CD14-positive monocyte (primary cell): ENCODE results near the gene IGF1. TPM values are rescaled to one million over a fixed set of nuclear protein-coding genes. Genes with fewer than 3 reads are reported as not detected.

Source experiments
- DNase-seq, 3 donors: peaks; one replicate each; pipeline ENCODE4 v3.0.0-alpha.2; 2011 to 2022
- H2AFZ ChIP-seq: 2 replicates; pipeline ENCODE4 v1.6.0; 2012; ENCODE audit warnings: mild to moderate bottlenecking, low read depth, low read length, inconsistent platforms; ENCODE audit not compliant: insufficient read depth, poor library complexity, severe bottlenecking
- H3K27ac ChIP-seq, 2 donors: 1 replicate in 1 of 2; 2 replicates in 1 of 2; pipeline ENCODE4 v1.5.1; 2012 to 2013; ENCODE audit warnings: low read length in 2 of 2, control low read depth in 1 of 2, inconsistent platforms in 1 of 2, low read depth in 1 of 2, mild to moderate bottlenecking in 1 of 2
- H3K27me3 ChIP-seq, 2 donors: one replicate each; pipeline versions ENCODE4 v1.6.0 to v1.6.1; 2011 to 2013; ENCODE audit warnings: low read length in 2 of 2; ENCODE audit not compliant: control insufficient read depth in 2 of 2, insufficient read depth in 2 of 2
- H3K36me3 ChIP-seq, 2 donors: replicated peaks in 1 of 2; 1 replicate in 1 of 2; 2 replicates in 1 of 2; pipeline versions ENCODE4 v1.5.1 to v1.6.1; 2012 to 2013; ENCODE audit warnings: low read length in 2 of 2, control low read depth in 1 of 2, inconsistent platforms in 1 of 2, mild to moderate bottlenecking in 1 of 2; ENCODE audit not compliant: insufficient read depth in 2 of 2, control insufficient read depth in 1 of 2
- H3K4me1 ChIP-seq, 2 donors: 1 replicate in 1 of 2; 2 replicates in 1 of 2; pipeline versions ENCODE4 v1.5.1 to v1.6.1; 2012 to 2013; ENCODE audit warnings: low read length in 2 of 2, control low read depth in 1 of 2, inconsistent platforms in 1 of 2, mild to moderate bottlenecking in 1 of 2, moderate library complexity in 1 of 2; ENCODE audit not compliant: insufficient read depth in 2 of 2, control insufficient read depth in 1 of 2
- H3K4me2 ChIP-seq: replicated peaks from 2 replicates; pipeline ENCODE3; 2012; ENCODE audit warnings: low read length, moderate library complexity, mild to moderate bottlenecking; ENCODE audit not compliant: poor library complexity, severe bottlenecking; ENCODE audit errors: extremely low read depth
- H3K4me3 ChIP-seq, 3 experiments: fragments of 200-600 bp in 1 of 3; sonication (generic) in 1 of 3; replicated peaks in 1 of 3; 1 replicate in 2 of 3; 2 replicates in 1 of 3; pipeline ENCODE4 v1.5.1; 2011 to 2013; ENCODE audit warnings: low read length in 3 of 3, mild to moderate bottlenecking in 3 of 3, control low read depth in 2 of 3, low read depth in 2 of 3, inconsistent platforms in 1 of 3, moderate library complexity in 1 of 3
- H3K79me2 ChIP-seq: 2 replicates; pipeline ENCODE4 v1.6.0; 2012; ENCODE audit warnings: mild to moderate bottlenecking, control low read depth, inconsistent platforms, low read length, moderate library complexity; ENCODE audit not compliant: insufficient read depth
- H3K9ac ChIP-seq: 2 replicates; pipeline ENCODE4 v1.6.0; 2017; ENCODE audit warnings: low read length, mild to moderate bottlenecking; ENCODE audit not compliant: insufficient read depth, poor library complexity, severe bottlenecking
- H3K9me3 ChIP-seq, 2 donors: replicated peaks in 1 of 2; 1 replicate in 1 of 2; 2 replicates in 1 of 2; pipeline versions ENCODE4 v1.5.1 to v1.6.1; 2012 to 2013; ENCODE audit warnings: low read length in 2 of 2, control low read depth in 1 of 2; ENCODE audit not compliant: control insufficient read depth in 1 of 2, insufficient read depth in 1 of 2
- H4K20me1 ChIP-seq: 2 replicates; pipeline ENCODE4 v1.6.0; 2012; ENCODE audit warnings: mild to moderate bottlenecking, low read length, control low read depth, moderate library complexity; ENCODE audit not compliant: insufficient read depth
- H3K27ac Mint-ChIP-seq, 7 donors: one replicate each; pipeline ENCODE4 v1.8.0; 2020; ENCODE audit warnings: mild to moderate bottlenecking in 7 of 7, mixed read lengths in 7 of 7, moderate library complexity in 6 of 7, inconsistent platforms in 2 of 7
- H3K27me3 Mint-ChIP-seq, 3 donors: one replicate each; pipeline ENCODE4 v1.8.0; 2021 to 2022; ENCODE audit warnings: low read depth in 3 of 3, mild to moderate bottlenecking in 3 of 3, mixed read lengths in 3 of 3, moderate library complexity in 3 of 3, inconsistent platforms in 1 of 3
- H3K36me3 Mint-ChIP-seq, 2 donors: one replicate each; pipeline ENCODE4 v1.8.0; 2020; ENCODE audit warnings: mixed read lengths in 2 of 2, inconsistent platforms in 1 of 2, mild to moderate bottlenecking in 1 of 2
- H3K4me1 Mint-ChIP-seq: one replicate; pipeline ENCODE4 v1.8.0; 2020; ENCODE audit warnings: mild to moderate bottlenecking, mixed read lengths
- H3K4me3 Mint-ChIP-seq, 2 donors: one replicate each; pipeline ENCODE4 v1.8.0; 2020; ENCODE audit warnings: mild to moderate bottlenecking in 2 of 2, mixed read lengths in 2 of 2, moderate library complexity in 1 of 2
- H3K9me3 Mint-ChIP-seq, 7 donors: one replicate each; pipeline ENCODE4 v1.8.0; 2020 to 2022; ENCODE audit warnings: mixed read lengths in 7 of 7, mild to moderate bottlenecking in 6 of 7, moderate library complexity in 6 of 7, inconsistent platforms in 2 of 7
- CTCF ChIP-seq: fragments of 200-600 bp; IDR thresholded peaks from one replicate; pipeline ENCODE4 v1.8.0; 2022; ENCODE audit warnings: antibody characterized with exemption, mild to moderate bottlenecking
- WGBS: methylation state at CpG from one replicate; pipeline ENCODE4 v1.1.5; 2013; ENCODE audit warnings: missing lambda C conversion rate; ENCODE audit not compliant: insufficient coverage; 5-methylcytosine and 5-hydroxymethylcytosine counted together
- intact Hi-C, 2 donors: fragments of 100-400 bp; cut with micrococcal nuclease; formaldehyde crosslinking; loops; one replicate each; pipeline versions ENCODE4 v1.15.0 to v1.15.1; 2023
- polyA plus RNA-seq, 3 donors: library from polyadenylated mRNA; depleted of rRNA in 1 of 3; unstranded in 2 of 3; stranded (reverse) in 1 of 3; fragments of 300-500 nt in 2 of 3; fragments of >200 nt in 1 of 3; fragmentation: Illumina TruSeq in 2 of 3; gene quantifications; 1 replicate in 2 of 3; 2 replicates in 1 of 3; pipeline ENCODE4 v1.2.3, GENCODE V29; 2012 to 2021

The IGF1 gene
- polyA plus RNA-seq, 3 donors = not detected

- H3K27ac Mint-ChIP-seq = no peak overlapping the region
- Histone ChIP-seq H3K4me3 (no peak overlapping the region), H4K20me1 (no peaks in the 10 kb centered on the region), H3K36me3 (no peaks in the 10 kb centered on the region), H3K79me2 (no peaks in the 10 kb centered on the region), H3K27me3 (no peaks in the 10 kb centered on the region), H3K27ac (no peak overlapping the region), H2AFZ (no peak overlapping the region), H3K9me3 (no peaks in the 10 kb centered on the region), H3K4me2 (no peak overlapping the region), H3K9ac (no peak overlapping the region), H3K4me1 (no peaks in the 10 kb centered on the region)
- no peak for TF ChIP-seq CTCF
- no CpG with 5 or more reads among the region's 1 CpG for WGBS
- intact Hi-C loops = no loop called here
- no peaks in the 10 kb centered on the region for H3K36me3 Mint-ChIP-seq
- H3K9me3 Mint-ChIP-seq = peaks cover 0 to 4% (median 2%) of the 10 kb centered on the region in 7 donors
- no peaks in the 10 kb centered on the region for H3K4me1 Mint-ChIP-seq
- no peak for DNase-seq
- H3K27me3 Mint-ChIP-seq = peaks cover 0 to 2% (median 2%) of the 10 kb centered on the region in 3 donors
- no peak overlapping the region for H3K4me3 Mint-ChIP-seq
Measured at GRCh38 chr12:102461501-102461900, 18.9 kb downstream of the IGF1 start.

- no peak overlapping the region for H3K27ac Mint-ChIP-seq
- no peak overlapping the region for H2AFZ ChIP-seq
- no peak overlapping the region for H3K4me2 ChIP-seq
- H3K9me3 Mint-ChIP-seq = peaks cover 0 to 4% (median 2%) of the 10 kb centered on the region in 7 donors
- DNase-seq = no peak
- H4K20me1 ChIP-seq = no peaks in the 10 kb centered on the region
- H3K27me3 Mint-ChIP-seq = peaks cover 0 to 2% (median 2%) of the 10 kb centered on the region in 3 donors
- 95% methylated on average over 4 of the region's 5 CpGs for WGBS
- no peak overlapping the region for H3K4me3 Mint-ChIP-seq
- intact Hi-C loops = no loop called here
- no peaks in the 10 kb centered on the region for H3K36me3 ChIP-seq
- no peak overlapping the region for H3K27ac ChIP-seq
- no peaks in the 10 kb centered on the region for H3K9me3 ChIP-seq
- H3K9ac ChIP-seq = no peak overlapping the region
- H3K4me1 ChIP-seq = no peaks in the 10 kb centered on the region
- no peaks in the 10 kb centered on the region for H3K79me2 ChIP-seq
- no peak for TF ChIP-seq CTCF
- H3K36me3 Mint-ChIP-seq = no peaks in the 10 kb centered on the region
- peaks cover 2% of the 10 kb centered on the region for H3K4me1 Mint-ChIP-seq
- no peaks in the 10 kb centered on the region for H3K27me3 ChIP-seq
- H3K4me3 ChIP-seq = no peak overlapping the region
Measured at GRCh38 chr12:102459314-102459713, 21.0 kb downstream of the IGF1 start.
